ENCODE data around the gene PPP2CA. TPM values are rescaled to one million over a fixed set of nuclear protein-coding genes. Genes with fewer than 3 reads are reported as not detected.

Gene PPP2CA
- polyA plus RNA-seq, 2 of the 4 experiments (the other 2 are of a cell fraction): 273 to 357 TPM

- Histone ChIP-seq H3K9me3 (no peaks in the 10 kb centered on the region), H3K4me3 (no peak overlapping the region), H3K4me1 (no peaks in the 10 kb centered on the region), H3K27ac (no peak overlapping the region), H3K4me2 (no peak overlapping the region)
- ChIA-PET CTCF (interaction anchor here (0.6 to 14.7 kb wide), 49 partner anchors 8 to 405 kb away, joined by 3 to 345 read pairs (median 4); partner anchors contain the start of gene PPP2CA), POLR2A (interaction anchor here (1.0 kb wide), 1 partner anchor 107 kb away, joined by 3 read pairs; no protein-coding TSS in a partner anchor)
- DNase-seq (ENCODE audit: low read depth in 1 of 2, low spot score in 1 of 2) (peak; percentile 73 to 87), ATAC-seq (peak; percentile 87 to 95), FAIRE-seq (no peak)
- TF ChIP-seq RAD21 (conservative IDR thresholded peaks at IDR 0.05 in 1 of 2, IDR thresholded peaks at IDR 0.05 in 1 of 2) (peak; percentile 94 to 97), CTCF (IDR thresholded peaks at IDR 0.05) (peak; percentile 90), SMC3 (IDR thresholded peaks at IDR 0.05) (peak; percentile 97), MAX (IDR thresholded peaks at IDR 0.05) (no peak), HMGXB4 (CRISPR knock-in tag; IDR thresholded peaks at IDR 0.05; ENCODE audit: borderline replicate concordance) (no peak)
- 51% methylated on average over 11 of the region's 11 CpGs for WGBS (ENCODE audit: missing lambda C conversion rate)
Observed at GRCh38 chr5:134184155-134185135, 41.4 kb downstream of the PPP2CA start.

- FAIRE-seq (no peak), DNase-seq (ENCODE audit: low read depth in 1 of 2, low spot score in 1 of 2) (no peak), ATAC-seq (no peak)
- ChIA-PET CTCF (interaction anchor here (0.6 to 14.7 kb wide), 35 partner anchors 9 to 405 kb away, joined by 3 to 345 read pairs (median 4); partner anchors contain the start of gene PPP2CA), POLR2A (interaction anchor here (1.0 kb wide), 1 partner anchor 108 kb away, joined by 3 read pairs; no protein-coding TSS in a partner anchor)
- H3K4me3 ChIP-seq: no peak overlapping the region
- H3K4me2 ChIP-seq: no peak overlapping the region
- H3K9me3 ChIP-seq: no peaks in the 10 kb centered on the region
- H3K4me1 ChIP-seq: no peaks in the 10 kb centered on the region
- TF ChIP-seq HMGXB4 (CRISPR knock-in tag; IDR thresholded peaks at IDR 0.05; ENCODE audit: borderline replicate concordance): no peak
- TF ChIP-seq TP53 (CRISPR knock-in tag; IDR thresholded peaks at IDR 0.05): no peak
- TF ChIP-seq MYC (IDR thresholded peaks at IDR 0.05; ENCODE audit: borderline replicate concordance, low read length): no peak
- TF ChIP-seq ELK1 (IDR thresholded peaks at IDR 0.05; ENCODE audit: low read depth, low read length): no peak
- TF ChIP-seq ESRRA (IDR thresholded peaks at IDR 0.05; ENCODE audit: borderline replicate concordance, low read length): no peak
- TF ChIP-seq JUN (IDR thresholded peaks at IDR 0.05): no peak
- no peak for TF ChIP-seq CTCF (IDR thresholded peaks at IDR 0.05)
- no peak for TF ChIP-seq CBX2 (IDR thresholded peaks at IDR 0.05; ENCODE audit: borderline replicate concordance, low read depth)
- no peak for TF ChIP-seq MAFK (IDR thresholded peaks at IDR 0.05; ENCODE audit: partially characterized antibody)
- no peak for TF ChIP-seq HOXB5 (CRISPR knock-in tag; IDR thresholded peaks at IDR 0.05)
- no peak for TF ChIP-seq NR3C1 (IDR thresholded peaks at IDR 0.05)
- no peak for TF ChIP-seq NFE2L2 (conservative IDR thresholded peaks at IDR 0.05; ENCODE audit: low read length)
- TF ChIP-seq GATA3 (IDR thresholded peaks at IDR 0.05; ENCODE audit: borderline replicate concordance): no peak
- TF ChIP-seq NPAS2 (CRISPR knock-in tag; IDR thresholded peaks at IDR 0.05; ENCODE audit: borderline replicate concordance): no peak
- no peak for TF ChIP-seq ATOH8 (CRISPR knock-in tag; IDR thresholded peaks at IDR 0.05; ENCODE audit: low read depth)
- TF ChIP-seq RCOR1 (IDR thresholded peaks at IDR 0.05; ENCODE audit: low read depth, low read length): no peak
- no peak for TF ChIP-seq RNF2 (IDR thresholded peaks at IDR 0.05; ENCODE audit: borderline replicate concordance, low read depth)
- no peak overlapping the region for H3K27ac ChIP-seq
Observed at GRCh38 chr5:134183481-134183880, 42.4 kb downstream of the PPP2CA start.
